ENCODE results near the gene SPAG16. TPM values are rescaled to one million over a fixed set of nuclear protein-coding genes. Genes with fewer than 3 reads are reported as not detected.

The SPAG16 gene
- total RNA-seq, 4 donors from 2014 or later, result 5.0 to 73.8 (median 21.6) TPM

DNA sequence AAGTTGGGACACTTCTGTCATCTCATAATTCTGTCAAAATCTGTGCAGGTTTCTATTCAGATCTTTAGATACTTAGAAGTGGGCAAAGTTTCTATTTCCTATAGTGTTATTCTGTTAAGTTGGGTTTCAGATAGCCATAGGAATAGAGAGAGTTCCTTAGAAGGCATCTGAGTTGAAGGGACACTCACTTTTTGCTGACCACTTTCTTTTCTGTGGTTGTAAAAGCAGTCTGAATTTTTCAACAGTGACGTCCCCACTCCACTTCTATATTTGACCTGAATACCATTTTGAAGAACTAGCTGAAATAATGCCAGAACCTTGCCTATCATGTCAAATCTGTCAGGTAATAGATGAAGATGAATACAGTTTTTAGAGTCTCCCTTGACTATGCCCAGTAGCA is 267.3 kb downstream of the SPAG16 start:
- TF ChIP-seq POLR2A (IDR thresholded peaks at IDR 0.05), result no peak
- TF ChIP-seq, protein P1, sequence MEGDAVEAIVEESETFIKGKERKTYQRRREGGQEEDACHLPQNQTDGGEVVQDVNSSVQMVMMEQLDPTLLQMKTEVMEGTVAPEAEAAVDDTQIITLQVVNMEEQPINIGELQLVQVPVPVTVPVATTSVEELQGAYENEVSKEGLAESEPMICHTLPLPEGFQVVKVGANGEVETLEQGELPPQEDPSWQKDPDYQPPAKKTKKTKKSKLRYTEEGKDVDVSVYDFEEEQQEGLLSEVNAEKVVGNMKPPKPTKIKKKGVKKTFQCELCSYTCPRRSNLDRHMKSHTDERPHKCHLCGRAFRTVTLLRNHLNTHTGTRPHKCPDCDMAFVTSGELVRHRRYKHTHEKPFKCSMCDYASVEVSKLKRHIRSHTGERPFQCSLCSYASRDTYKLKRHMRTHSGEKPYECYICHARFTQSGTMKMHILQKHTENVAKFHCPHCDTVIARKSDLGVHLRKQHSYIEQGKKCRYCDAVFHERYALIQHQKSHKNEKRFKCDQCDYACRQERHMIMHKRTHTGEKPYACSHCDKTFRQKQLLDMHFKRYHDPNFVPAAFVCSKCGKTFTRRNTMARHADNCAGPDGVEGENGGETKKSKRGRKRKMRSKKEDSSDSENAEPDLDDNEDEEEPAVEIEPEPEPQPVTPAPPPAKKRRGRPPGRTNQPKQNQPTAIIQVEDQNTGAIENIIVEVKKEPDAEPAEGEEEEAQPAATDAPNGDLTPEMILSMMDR (IDR thresholded peaks at IDR 0.05), result no peak
- no peak for DNase-seq
- Histone ChIP-seq H3K27me3 (no peaks in the 10 kb centered on the region), H3K4me1 (no peaks in the 10 kb centered on the region), H3K4me3 (no peak overlapping the region), H3K36me3 (no peaks in the 10 kb centered on the region), H3K27ac (no peak overlapping the region), H3K9me3 (no peaks in the 10 kb centered on the region)
- intact Hi-C loops (cut with DNase I; ENCODE audit: low total_unique reads), result no loop called here

DNA sequence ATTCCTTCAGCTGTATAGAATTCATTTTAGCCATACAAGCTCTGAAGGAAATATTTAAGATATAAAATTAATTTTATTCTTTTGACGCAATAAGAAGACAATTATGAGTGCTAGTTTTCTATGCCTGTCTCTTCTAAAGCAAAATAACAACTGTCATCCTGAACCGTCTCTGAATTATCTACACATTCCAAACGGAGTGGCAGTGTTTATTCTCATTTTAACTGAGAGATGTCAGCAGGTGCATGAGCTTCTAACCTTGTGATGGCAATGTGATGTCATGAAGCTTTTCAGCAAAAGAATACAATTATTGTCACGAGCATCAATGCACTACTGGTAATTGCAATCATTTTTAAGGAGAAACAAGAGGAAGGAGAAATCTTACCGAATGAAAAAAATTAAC is 274.8 kb downstream of the SPAG16 start:
- intact Hi-C loops (cut with DNase I; ENCODE audit: low total_unique reads), result no loop called here
- Histone ChIP-seq H3K27ac (no peak overlapping the region), H3K4me3 (no peak overlapping the region), H3K9me3 (no peaks in the 10 kb centered on the region), H3K4me1 (no peaks in the 10 kb centered on the region), H3K36me3 (no peaks in the 10 kb centered on the region), H3K27me3 (no peaks in the 10 kb centered on the region)
- DNase-seq, result no peak
- TF ChIP-seq POLR2A (IDR thresholded peaks at IDR 0.05), result no peak
- TF ChIP-seq, protein P1 (IDR thresholded peaks at IDR 0.05), result no peak

DNA sequence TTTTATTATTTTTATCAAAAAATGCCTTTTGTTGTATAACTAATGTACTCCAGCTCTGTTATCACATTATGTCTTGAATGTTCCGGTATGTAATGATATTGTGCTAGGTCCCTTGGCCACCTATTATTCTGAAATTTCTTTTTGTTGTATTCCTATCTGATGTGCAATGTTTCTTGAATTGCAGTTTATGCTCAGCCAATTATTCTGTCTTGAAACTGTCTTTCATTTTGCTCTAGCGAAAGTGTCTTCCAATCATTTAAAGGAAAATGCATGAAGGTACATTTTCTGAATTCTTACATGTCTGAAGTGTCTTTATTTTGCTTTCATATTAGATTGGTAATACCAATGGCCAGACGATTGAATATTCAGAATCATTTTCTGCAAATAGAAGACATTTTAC is 277.5 kb downstream of the SPAG16 start:
- no peak overlapping the region for H3K4me3 ChIP-seq
- intact Hi-C loops (cut with DNase I; ENCODE audit: low total_unique reads), result no loop called here
- no peak for DNase-seq
- no peaks in the 10 kb centered on the region for H3K4me1 ChIP-seq
- H3K9me3 ChIP-seq, result no peaks in the 10 kb centered on the region
- H3K36me3 ChIP-seq, result no peaks in the 10 kb centered on the region
- H3K27me3 ChIP-seq, result no peaks in the 10 kb centered on the region
- TF ChIP-seq POLR2A (IDR thresholded peaks at IDR 0.05), result no peak
- TF ChIP-seq, protein P1 (IDR thresholded peaks at IDR 0.05), result no peak
- no peak overlapping the region for H3K27ac ChIP-seq

DNA sequence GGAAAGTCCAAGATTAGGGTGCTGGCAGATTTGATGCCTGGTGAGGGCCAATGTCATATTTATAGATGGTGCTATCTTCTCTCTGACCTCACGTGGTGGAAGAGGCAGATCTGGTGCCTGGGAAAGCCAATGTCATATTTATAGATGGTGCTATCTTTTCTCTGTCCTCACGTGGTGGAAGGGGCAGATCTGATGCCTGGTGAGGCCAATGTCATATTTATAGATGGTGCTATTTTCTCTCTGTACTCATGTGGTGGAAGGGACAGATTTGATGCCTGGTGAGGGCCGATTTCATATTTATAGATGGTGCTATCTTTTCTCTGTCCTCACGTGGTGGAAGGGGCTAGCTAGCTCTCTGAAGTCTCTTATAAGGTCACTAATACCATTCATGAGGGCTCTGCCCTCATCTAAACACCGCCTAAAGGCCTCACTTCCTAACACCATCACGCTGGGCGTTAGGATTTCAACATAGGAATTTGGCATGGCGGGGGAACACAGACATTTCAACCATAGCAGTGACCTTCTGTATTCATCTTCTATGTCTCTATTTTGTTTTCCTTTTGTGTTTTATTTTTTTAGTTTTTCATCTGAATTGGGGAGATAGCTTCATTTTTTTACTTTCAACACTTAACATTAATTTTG is 278.4 kb downstream of the SPAG16 start:
- Histone ChIP-seq H3K27ac (no peak overlapping the region), H3K36me3 (no peaks in the 10 kb centered on the region), H3K4me3 (no peak overlapping the region), H3K9me3 (no peaks in the 10 kb centered on the region), H3K27me3 (no peaks in the 10 kb centered on the region), H3K4me1 (no peaks in the 10 kb centered on the region)
- DNase-seq, result no peak
- intact Hi-C loops (cut with DNase I; ENCODE audit: low total_unique reads), result no loop called here
- TF ChIP-seq, protein P1 (IDR thresholded peaks at IDR 0.05), result no peak
- no peak for TF ChIP-seq POLR2A (IDR thresholded peaks at IDR 0.05)

DNA sequence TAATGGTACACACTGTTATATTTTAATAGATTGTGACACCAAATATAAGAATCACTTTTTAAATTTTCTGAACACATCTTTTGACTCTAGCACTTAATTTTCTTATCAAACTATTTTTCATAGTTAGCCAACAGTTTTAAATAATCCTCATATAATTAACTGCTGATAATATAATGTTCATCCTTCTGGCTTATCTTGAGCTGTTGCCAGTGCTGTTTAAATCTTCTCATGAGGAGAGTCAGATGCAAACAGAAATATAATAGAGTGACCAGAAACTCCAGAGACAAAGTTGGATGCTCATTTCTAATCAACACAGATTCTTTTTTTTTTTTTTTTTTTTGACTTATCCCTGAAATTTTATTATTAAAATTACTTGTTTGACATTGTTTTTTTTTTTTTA is 282.6 kb downstream of the SPAG16 start:
- no peaks in the 10 kb centered on the region for H3K36me3 ChIP-seq
- intact Hi-C loops (cut with DNase I; ENCODE audit: low total_unique reads), result no loop called here
- TF ChIP-seq, protein P1 (IDR thresholded peaks at IDR 0.05), result no peak
- TF ChIP-seq POLR2A (IDR thresholded peaks at IDR 0.05), result no peak
- H3K27me3 ChIP-seq, result no peaks in the 10 kb centered on the region
- no peak overlapping the region for H3K4me3 ChIP-seq
- no peak for DNase-seq
- H3K27ac ChIP-seq, result no peak overlapping the region
- H3K4me1 ChIP-seq, result no peaks in the 10 kb centered on the region
- H3K9me3 ChIP-seq, result no peaks in the 10 kb centered on the region
